HG03575 (cell line): Measurements from ENCODE around the gene ZC3H18.

Experiments used
- ATAC-seq: cut with Tn5 transposase; IDR thresholded peaks from one replicate; pipeline ENCODE4 v1.9.1; 2021; ENCODE audit not compliant: unreplicated experiment, insufficient number of reproducible peaks, low FRiP score; ENCODE audit errors: extremely low read depth

The ZC3H18 gene

GRCh38 chr16:88531931-88532433 lies 38.2 kb upstream of the ZC3H18 start:
- no peak for ATAC-seq

GRCh38 chr16:88532434-88533241 lies 37.6 kb upstream of the ZC3H18 start:
- ATAC-seq = no peak

- no peak for ATAC-seq
Measured at GRCh38 chr16:88533381-88533917, 36.8 kb upstream of the ZC3H18 start.

GRCh38 chr16:88533932-88534637 lies 36.1 kb upstream of the ZC3H18 start:
- no peak for ATAC-seq

GRCh38 chr16:88534638-88535190 lies 35.5 kb upstream of the ZC3H18 start:
- no peak for ATAC-seq

- no peak for ATAC-seq
Measured at GRCh38 chr16:88535191-88535856, 34.9 kb upstream of the ZC3H18 start.

- no peak for ATAC-seq
Measured at GRCh38 chr16:88535857-88536222, 34.4 kb upstream of the ZC3H18 start.

GRCh38 chr16:88536510-88536909 lies 33.7 kb upstream of the ZC3H18 start:
- ATAC-seq = no peak

GRCh38 chr16:88536971-88537751 lies 33.0 kb upstream of the ZC3H18 start:
- ATAC-seq = no peak

GRCh38 chr16:88537859-88538258 lies 32.3 kb upstream of the ZC3H18 start:
- ATAC-seq = no peak

GRCh38 chr16:88538366-88539060 lies 31.7 kb upstream of the ZC3H18 start:
- no peak for ATAC-seq

- ATAC-seq = no peak
Measured at GRCh38 chr16:88539261-88539651, 30.9 kb upstream of the ZC3H18 start.

GRCh38 chr16:88539652-88540345 lies 30.4 kb upstream of the ZC3H18 start:
- no peak for ATAC-seq

- ATAC-seq = no peak
Measured at GRCh38 chr16:88540346-88540977, 29.7 kb upstream of the ZC3H18 start.

GRCh38 chr16:88541831-88542616 lies 28.2 kb upstream of the ZC3H18 start:
- ATAC-seq = no peak

- ATAC-seq = no peak
Measured at GRCh38 chr16:88543230-88543813, 26.9 kb upstream of the ZC3H18 start.
